Adipose tissue (tissue), 3 donors: ENCODE data around the gene FAM25A. TPM values are rescaled to one million over a fixed set of nuclear protein-coding genes. Genes with fewer than 3 reads are reported as not detected.
"Not testable (repeated sequence)": the region's sequence is repeated elsewhere in the genome, so short reads cannot be mapped to it uniquely, and the experiment has no call there.

Experiments used
- H3K27ac ChIP-seq: one replicate; pipeline ENCODE4 v1.5.1; 2013; ENCODE audit warnings: low read depth, low read length
- WGBS, 3 donors: extraction: QIAGEN DNeasy Blood & Tissue Kit; methylation state at CpG; one replicate each; pipeline ENCODE4 v1.1.7; 2013; 5-methylcytosine and 5-hydroxymethylcytosine counted together
- polyA plus RNA-seq, 3 donors: library from polyadenylated mRNA; stranded (reverse); fragments of 200-250 nt; gene quantifications; one replicate each; pipeline ENCODE4 v1.2.3, GENCODE V29; 2013
- donor health status: healthy with polysubstance abuse.
- donor health status: Bipolar disorder and iron deficiency.
- donor health status: healthy.

The FAM25A gene
- polyA plus RNA-seq, 3 donors, result not detected

DNA sequence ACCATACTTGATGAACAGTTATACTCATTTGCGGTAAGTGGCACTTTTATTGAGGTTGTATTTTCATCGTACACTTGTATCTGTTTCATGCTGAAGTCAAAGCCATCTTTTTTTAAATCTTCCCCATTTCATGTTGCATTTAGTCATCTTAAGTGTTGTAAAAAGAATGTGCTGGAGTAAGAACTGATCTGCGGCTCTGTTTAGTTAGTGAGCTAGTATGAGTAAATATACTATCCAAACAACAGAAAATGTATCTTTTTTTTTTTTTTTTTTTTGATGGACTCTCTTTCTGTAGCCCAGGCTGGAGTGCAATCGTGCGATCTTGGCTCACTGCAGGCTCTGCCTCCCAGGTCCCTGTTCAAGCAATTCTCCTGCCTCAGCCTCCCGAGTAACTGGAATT lies 12.4 kb upstream of the FAM25A start:
- H3K27ac ChIP-seq, result not testable (repeated sequence)
- 63 to 96% (median 89%) methylated on average over 4 to 6 of the region's 6 CpGs for WGBS, 3 donors

DNA sequence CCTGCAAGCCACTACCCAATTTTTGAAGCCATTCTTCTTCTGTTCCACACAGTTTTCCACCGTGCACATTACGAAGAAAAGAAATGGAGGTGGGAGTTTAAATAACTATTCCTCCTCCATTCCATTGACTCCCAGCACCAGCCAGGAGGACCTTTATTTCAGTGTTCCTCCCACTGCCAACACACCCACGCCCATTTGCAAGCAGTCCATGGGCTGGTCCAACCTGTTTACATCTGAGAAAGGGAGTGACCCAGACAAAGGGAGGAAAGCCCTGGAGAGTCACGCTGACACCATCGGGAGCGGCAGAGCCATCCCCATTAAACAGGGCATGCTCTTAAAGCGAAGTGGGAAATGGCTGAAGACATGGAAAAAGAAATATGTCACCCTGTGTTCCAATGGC lies 11.8 kb upstream of the FAM25A start:
- 92 to 98% (median 96%) methylated on average over 7 of the region's 7 CpGs for WGBS, 3 donors
- H3K27ac ChIP-seq, result not testable (repeated sequence)

DNA sequence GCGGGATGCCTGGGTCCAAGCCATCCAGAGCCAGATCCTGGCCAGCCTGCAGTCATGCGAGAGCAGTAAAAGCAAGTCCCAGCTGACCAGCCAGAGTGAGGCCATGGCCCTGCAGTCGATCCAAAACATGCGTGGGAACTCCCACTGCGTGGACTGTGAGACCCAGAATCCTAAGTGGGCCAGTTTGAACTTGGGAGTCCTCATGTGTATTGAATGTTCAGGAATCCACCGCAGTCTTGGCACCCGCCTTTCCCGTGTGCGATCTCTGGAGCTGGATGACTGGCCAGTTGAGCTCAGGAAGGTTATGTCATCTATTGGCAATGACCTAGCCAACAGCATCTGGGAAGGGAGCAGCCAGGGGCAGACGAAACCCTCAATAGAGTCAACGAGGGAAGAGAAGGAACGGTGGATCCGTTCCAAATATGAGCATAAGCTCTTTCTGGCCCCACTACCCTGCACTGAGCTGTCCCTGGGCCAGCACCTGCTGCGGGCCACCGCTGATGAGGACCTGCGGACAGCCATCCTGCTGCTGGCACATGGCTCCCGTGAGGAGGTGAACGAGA lies 10.9 kb upstream of the FAM25A start:
- H3K27ac ChIP-seq, result not testable (repeated sequence)
- 65 to 89% (median 81%) methylated on average over 13 to 18 of the region's 18 CpGs for WGBS, 3 donors

DNA sequence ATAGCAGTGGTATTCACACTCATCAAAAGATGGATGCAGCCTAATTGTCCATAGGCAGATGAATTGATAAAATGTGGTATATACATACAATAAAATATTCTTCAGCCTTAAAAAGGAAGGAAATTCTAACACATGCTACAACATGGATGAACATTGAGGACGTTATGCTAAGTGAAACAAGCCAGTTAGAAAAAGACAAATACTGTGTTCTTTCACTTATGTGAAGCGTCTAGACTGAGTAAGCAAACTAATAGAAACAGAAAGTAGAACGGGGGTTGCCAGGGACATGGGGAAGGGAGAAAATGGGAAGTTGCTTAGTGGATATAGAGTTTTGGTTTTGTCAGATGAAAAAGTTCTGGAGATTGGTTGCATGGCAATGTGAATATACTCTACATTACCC lies 6.6 kb upstream of the FAM25A start:
- 25 to 77% (median 40%) methylated on average over 2 to 3 of the region's 3 CpGs for WGBS, 3 donors
- H3K27ac ChIP-seq, result not testable (repeated sequence)

DNA sequence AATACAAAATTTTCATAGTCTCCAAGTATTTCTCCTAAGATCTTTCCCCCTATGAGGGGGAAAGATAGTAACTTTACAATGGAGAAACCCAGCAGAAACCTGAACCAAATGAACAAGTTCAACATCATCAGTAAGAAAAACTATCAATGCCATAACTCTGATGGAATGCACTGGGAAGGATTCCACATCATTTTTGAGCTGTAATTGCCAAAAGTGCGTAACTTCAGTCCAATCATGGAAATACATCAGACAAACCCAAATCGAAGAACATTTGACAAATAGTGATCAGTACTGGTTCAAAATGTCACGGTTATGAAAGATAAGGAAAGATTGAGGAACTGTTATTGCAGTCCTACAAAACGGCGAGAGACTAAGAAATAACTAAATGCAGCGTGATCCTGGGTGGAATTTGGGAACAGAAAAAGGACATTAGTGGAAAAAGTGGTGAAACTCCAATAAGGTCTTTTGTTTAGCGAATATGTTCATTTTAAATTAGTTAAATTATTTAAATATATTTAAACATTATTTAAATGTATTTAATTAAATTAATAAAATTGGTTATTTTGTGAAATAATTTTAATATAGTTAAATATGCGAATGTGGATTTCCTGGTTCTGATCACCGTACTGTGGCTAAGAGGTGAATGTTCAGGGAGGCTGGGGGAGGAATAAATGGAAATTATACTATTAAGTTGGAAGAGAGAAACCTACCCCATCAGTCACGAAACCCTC lies 4.9 kb upstream of the FAM25A start:
- WGBS, 3 donors, result 73 to 85% (median 79%) methylated on average over 8 to 9 of the region's 10 CpGs
- H3K27ac ChIP-seq, result not testable (repeated sequence)

DNA sequence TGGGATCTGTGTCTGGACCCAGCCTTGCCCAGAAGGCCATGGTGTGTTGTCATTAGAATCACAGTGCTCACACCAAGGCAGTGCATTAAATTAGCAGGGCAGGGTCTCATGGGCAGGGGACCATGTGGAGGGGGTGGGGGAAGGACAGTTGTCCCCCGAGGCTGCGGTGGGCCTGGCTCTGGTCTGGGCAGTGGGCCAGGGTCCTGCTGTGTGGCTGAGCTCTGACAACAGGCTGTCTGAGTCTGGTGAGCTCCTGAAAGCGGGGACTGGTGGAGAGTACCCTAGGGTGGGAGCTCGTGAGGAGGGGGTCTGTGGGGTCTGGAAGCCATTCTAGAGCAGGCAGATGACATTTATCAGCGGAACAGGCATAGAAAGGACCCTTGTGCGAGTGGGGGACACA lies 2.0 kb upstream of the FAM25A start:
- not testable (repeated sequence) for H3K27ac ChIP-seq
- 79 to 93% (median 87%) methylated on average over 3 to 6 of the region's 6 CpGs for WGBS, 3 donors

DNA sequence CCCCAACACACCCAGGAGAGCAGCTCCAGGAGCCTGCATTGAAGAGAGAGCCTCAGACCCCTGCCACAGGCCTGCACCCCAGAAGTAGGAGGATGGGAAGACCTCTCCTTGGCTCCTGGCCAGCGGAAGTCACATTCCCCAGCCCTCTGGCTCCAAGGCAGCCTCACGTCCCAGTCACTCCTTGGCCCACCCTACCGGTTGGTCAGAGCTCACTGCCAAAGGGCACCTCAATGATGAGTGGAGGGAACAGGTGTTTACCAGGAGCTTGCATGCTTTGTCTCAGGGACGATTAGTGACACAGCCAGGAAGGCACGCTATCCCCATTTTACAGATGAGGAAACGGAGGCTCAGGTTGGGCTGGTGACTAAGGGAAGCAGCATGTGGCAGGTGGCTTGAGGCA lies 1.0 kb upstream of the FAM25A start:
- 87 to 91% (median 87%) methylated on average over 6 of the region's 6 CpGs for WGBS, 3 donors
- not testable (repeated sequence) for H3K27ac ChIP-seq

DNA sequence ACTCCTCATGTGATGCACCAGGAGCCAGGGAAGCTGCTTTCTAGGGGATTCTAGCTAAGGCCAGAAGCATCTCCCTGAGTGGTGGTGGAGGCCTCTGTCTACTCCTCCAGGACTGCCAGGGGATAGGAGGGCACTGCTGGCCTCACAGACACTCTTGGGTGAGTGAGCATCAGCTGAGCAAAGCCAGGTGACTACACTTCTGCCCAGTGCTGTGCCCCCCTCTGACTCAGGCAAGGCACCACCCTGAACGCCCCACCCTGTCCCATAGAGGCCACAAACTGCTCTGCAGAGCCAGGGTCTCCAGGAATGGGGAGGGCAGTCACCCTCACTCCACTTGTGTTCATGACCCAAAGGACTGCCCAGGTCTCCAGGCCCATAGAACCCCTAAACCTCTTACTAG lies 590 bp upstream of the FAM25A start:
- H3K27ac ChIP-seq, result not testable (repeated sequence)
- WGBS, 3 donors, result 88 to 100% (median 91%) methylated on average over 1 of the region's 1 CpG

DNA sequence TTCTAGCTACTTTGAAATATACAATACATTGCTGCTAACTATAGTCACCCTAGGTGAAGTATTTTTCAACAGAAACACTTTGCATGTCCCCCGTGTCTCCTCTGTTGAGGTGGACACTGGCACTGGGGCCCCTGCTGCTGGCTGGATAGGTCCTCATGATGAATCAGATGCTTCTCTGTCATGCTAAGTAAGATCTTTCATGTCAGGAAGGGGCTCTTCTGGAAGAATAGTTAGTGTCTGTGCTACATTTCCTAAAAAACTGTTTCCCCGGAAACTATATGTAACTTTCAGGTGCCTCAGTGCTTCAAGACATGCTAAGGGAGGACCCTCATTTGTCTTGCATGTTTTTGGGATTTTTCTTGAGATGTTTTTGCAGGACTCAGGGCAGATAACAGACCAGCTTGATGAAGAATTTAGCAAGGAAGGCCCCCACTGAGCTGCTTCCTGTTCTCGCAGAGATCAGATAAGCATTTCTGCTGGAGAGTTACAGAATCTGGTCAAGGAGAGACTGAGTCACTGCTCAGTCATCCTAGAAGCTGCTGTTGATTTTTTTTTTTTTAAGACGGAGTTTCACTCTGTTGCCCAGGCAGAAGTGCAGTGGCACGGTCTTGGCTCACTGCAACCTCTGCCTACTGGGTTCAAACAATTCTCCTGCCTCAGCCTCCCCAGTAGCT lies 5.3 kb downstream of the FAM25A start:
- not testable (repeated sequence) for H3K27ac ChIP-seq
- 51 to 78% (median 54%) methylated on average over 5 of the region's 5 CpGs for WGBS, 3 donors

DNA sequence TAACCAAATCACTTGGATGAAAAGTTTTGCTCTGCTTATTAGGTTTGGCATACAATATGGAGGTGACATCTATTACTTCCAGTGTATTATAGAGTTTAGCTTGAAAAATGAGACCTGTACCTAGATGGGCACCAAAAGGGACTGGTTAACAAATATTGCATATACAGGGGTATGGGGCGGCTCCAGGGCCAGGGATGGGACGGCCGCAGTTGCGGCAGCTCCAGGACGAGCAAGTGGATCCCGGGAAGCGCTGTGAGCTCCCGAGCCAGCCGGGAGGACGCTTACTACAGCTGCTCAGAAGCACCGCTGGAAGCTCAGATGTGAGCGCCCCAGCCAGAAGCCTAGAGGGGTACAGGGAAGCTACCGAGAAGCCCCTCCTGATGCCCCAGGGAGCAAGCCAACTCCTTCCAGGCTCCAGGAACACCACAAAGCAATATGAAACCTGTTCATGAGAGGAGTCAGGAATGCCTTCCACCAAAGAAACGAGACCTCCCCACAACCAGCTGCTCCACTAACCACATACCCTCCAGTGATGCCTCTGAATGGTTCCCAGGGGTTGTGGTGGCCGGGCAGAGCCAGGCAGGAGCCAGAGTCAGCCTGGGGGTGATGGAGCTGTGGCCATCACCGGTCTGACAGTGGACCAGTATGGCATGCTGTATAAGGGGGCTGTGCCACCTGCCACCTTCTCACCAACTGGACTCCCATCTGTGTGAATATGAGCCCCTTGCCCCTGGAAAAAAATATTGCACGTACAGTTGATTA lies 6.8 kb downstream of the FAM25A start:
- not testable (repeated sequence) for H3K27ac ChIP-seq
- WGBS, 3 donors, result 92 to 93% (median 93%) methylated on average over 16 to 17 of the region's 17 CpGs

DNA sequence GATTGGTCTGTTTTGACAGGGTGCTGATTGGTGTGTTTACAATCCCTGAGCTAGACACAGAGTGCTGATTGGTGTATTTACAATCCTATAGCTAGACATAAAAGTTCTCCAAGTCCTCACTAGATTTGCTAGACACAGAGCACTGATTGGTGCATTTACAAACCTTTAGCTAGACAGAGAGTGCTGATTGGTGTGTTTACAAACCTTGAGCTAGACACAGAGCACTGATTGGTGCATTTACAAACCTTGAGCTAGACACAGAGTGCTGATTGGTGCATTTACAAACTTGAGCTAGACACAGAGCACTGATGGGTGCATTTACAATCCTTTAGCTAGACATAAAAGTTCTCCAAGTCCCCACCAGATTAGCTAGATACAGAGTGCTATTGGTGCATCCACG lies 10.3 kb downstream of the FAM25A start:
- 92 to 100% (median 95%) methylated on average over 1 of the region's 1 CpG for WGBS, 3 donors
- not testable (repeated sequence) for H3K27ac ChIP-seq

DNA sequence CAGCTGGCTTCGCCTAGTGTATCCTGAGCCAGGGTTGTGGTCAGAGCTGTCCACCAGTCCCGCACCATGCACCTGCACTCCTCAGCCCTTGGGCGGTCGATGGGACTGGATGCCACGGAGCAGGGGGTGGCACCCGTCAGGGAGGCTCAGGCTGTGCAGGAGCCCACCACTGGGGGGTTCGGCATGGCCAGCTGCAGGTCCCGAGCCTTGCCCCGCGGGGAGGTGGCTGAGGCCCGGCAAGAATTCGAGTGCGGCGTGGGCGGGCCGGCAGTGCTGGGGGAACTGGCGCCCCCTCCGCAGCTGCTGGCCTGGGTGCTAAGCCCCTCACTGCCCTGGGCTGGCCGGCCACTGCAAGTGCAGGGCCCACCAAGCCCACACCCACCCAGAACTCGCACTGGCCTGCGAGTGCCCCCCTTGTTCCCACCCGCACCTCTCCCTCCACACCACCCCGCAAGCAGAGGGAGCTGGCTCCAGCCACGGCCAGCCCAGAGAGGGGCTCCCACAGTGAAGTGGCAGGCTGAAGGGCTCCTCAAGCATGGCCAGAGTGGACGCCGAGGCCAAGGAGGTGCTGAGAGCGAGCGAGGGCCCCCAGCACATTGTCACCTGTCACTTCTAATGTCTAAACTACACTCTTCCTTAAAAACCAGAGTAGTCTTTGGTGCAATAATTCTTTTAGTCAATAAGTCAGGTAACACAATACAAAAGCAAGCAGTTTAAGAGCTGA lies 11.0 kb downstream of the FAM25A start:
- H3K27ac ChIP-seq, result no peak overlapping the region
- WGBS, 3 donors, result 96 to 98% (median 97%) methylated on average over 20 to 28 of the region's 28 CpGs

DNA sequence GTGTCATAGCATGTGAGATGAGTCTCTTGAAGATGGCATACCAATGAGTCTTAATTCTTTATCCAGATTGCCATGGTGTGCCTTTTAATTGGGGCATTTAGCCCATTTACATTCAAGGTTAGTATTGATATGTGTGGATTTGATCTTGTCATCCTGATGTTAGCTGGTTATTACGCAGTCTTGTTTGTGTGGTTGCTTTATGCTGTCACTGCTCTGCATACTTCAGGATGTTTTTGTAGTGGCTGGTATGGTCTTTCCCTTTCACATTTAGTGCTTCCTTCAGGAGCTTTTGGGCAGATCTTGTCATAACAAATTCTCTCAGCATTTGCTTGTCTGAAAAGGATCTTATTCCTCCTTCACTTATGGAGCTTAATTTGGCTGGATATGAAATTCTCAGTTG lies 16.5 kb downstream of the FAM25A start:
- no peak overlapping the region for H3K27ac ChIP-seq
- 90 to 100% (median 97%) methylated on average over 1 of the region's 1 CpG for WGBS, 3 donors

DNA sequence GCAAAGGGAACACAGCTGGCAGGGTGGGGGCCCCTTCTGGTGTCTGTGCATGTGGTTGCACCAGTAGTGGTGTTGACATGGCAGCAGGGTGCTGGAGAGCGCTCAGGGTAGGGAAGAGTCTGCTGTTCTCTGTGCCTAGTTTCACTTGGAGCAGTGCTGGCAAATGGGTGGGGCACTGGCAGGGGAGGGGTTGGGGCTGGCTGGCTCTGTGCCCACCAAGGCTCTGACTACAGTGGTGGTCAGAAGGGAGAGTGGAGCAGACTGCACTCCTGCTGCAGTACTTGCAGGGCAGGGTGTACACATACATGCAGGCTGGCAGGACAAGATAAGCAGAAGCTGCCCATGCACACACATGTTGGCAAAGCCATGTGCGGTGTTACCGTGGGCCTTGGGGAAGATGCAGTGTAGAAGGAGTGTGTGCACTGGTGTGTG lies 18.2 kb downstream of the FAM25A start:
- 92 to 100% (median 98%) methylated on average over 3 of the region's 3 CpGs for WGBS, 3 donors

DNA sequence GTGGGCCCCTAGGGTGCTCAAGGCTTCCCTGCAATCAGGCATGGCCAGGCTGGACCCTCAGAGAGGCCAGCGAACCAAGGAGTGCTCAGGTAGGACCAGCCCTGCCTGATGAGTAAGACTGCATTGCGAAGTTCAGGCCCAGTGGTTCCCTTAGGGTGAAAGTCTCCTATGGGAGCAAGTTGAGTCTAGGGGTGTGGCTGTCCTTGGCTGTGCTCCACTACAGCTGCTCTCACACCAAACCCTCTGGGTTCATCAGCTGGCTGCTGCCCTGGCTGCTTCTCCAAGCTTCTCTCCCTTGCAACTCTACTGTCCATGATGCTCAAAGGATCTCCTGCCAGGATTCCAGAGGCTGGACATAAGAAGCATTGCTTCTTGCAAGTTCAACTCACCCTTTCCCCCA lies 18.7 kb downstream of the FAM25A start:
- WGBS, 3 donors, result 95 to 97% (median 95%) methylated on average over 2 of the region's 2 CpGs
- no peak overlapping the region for H3K27ac ChIP-seq

More for the DNA sequence above, 18.2 kb downstream of the FAM25A start:
- H3K27ac ChIP-seq, result no peak overlapping the region

DNA sequence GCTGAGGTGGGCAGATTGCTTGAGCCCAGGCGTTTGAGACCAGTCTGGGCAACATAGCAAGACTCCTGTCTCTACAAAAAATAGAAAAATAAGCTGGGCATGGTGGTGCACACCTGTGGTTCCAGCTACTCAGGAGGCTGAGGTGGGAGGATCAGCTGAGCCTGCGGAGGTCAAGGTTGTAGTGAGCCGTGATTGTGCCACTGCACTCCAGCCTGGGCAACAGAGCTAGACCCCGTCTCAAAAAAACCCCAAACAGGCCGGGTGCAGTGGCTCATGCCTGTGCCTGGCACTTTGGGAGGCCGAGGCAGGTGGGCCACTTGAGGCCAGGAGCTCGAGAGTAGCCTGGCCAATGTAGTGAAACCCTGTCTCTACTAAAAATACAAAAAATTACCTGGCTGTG lies 23.5 kb downstream of the FAM25A start:
- WGBS, 3 donors, result 92 to 96% (median 94%) methylated on average over 6 to 7 of the region's 7 CpGs
- H3K27ac ChIP-seq, result not testable (repeated sequence)

DNA sequence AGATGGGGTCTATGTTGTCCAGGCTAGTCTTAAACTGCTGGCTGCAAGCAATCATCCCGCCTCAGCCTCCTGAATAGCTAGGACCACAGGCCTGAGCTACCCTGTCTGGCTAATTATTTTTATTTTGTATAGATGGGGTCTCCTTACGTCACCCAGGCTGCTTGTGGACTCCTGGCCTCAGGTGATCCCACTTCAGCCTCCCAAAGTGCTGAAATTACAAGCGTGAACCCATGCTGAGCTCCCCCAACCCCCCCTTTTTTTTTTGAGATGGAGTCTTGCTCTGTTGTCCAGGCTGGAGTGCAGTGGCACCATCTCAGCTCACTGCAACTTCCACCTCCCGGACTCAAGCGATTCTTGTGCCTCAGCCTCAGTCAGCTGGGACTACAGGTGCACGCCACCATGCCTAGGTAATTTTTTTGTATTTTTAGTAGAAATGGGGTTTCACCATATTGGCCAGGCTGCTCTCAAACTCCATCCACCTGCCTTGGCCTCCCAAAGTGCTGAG lies 25.4 kb downstream of the FAM25A start:
- 98% methylated on average over 6 of the region's 6 CpGs for WGBS, 3 donors

DNA sequence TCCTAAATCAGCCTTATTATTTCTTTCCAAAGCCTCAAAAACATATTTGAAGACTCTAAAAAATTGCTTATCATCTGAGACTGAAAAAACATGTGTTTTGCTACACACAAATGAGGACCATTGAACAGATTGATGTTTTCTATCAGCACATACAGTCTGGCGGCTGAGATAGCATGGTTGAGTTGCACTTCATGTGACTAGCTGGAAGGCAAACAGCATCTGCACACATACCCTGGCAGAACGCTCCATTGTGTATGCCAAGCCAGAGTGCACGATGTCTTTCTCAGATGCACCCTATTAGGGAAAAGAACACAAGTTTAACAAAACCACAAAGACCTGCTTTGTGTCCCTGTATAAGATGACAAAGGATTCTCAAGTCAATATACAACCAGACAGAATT lies 33.0 kb downstream of the FAM25A start:
- H3K27ac ChIP-seq, result no peak overlapping the region
- 51 to 79% (median 72%) methylated on average over 3 of the region's 3 CpGs for WGBS, 3 donors

More for the DNA sequence above, 25.4 kb downstream of the FAM25A start:
- no peak overlapping the region for H3K27ac ChIP-seq
